Breast epithelium (tissue), 3 donors: ENCODE measurements around the gene LRRC58.

ENCODE experiments used
- CTCF ChIP-seq, 3 donors: fragments of 450-650 bp; IDR thresholded peaks; one replicate each; pipeline ENCODE4 v1.5.1; 2016 to 2017; ENCODE audit warnings: antibody characterized with exemption in 3 of 3, mild to moderate bottlenecking in 3 of 3, moderate library complexity in 3 of 3
- POLR2A ChIP-seq: fragments of 450-650 bp; IDR thresholded peaks from one replicate; pipeline ENCODE4 v1.6.1; 2016; ENCODE audit warnings: antibody characterized with exemption, mild to moderate bottlenecking, moderate library complexity

- TF ChIP-seq CTCF (IDR thresholded peaks at IDR 0.05), result no peak
- no peak for TF ChIP-seq POLR2A
Observed at GRCh38 chr3:120332646-120333045, 16.5 kb downstream of the LRRC58 start.
